H1 (cell line): ENCODE measurements around the gene ZNF106. TPM values are rescaled to one million over a fixed set of nuclear protein-coding genes. Genes with fewer than 3 reads are reported as not detected.

ENCODE experiments used
- CTCF ChIA-PET: fragments of 300-600 bp; sonication (Branson Sonifier 250); formaldehyde crosslinking; loops from one replicate; lab custom pipeline; 2021; ENCODE audit not compliant: partially characterized antibody; lab: Charles Lee
- POLR2A ChIA-PET: fragments of 300-600 bp; sonication (Branson Sonifier 250); formaldehyde crosslinking; loops from one replicate; lab custom pipeline; 2021; ENCODE audit warnings: inconsistent platforms; ENCODE audit not compliant: partially characterized antibody; lab: Charles Lee
- DNase-seq, 2 experiments: peaks; one replicate each; pipeline versions ENCODE4 v3.0.0 to v3.0.0-alpha.2; 2010 to 2022; ENCODE audit warnings: low spot score in 2 of 2, low read depth in 1 of 2, mixed read lengths in 1 of 2
- FAIRE-seq: peaks from 2 replicates; lab custom pipeline; 2011; peaks lifted over from hg19 to GRCh38; lab: Jason Lieb, UNC
- H2AFZ ChIP-seq: 2 replicates; pipeline ENCODE4 v1.8.1; 2012; ENCODE audit warnings: low read length, inconsistent platforms
- H2AK5ac ChIP-seq: 2 replicates; pipeline ENCODE4 v1.6.1; 2013; ENCODE audit warnings: low read depth, low read length
- H2BK120ac ChIP-seq: replicated peaks from 2 replicates; pipeline ENCODE3; 2013; ENCODE audit warnings: low read depth, low read length, inconsistent platforms
- H2BK12ac ChIP-seq: 2 replicates; pipeline ENCODE4 v1.6.1; 2013; ENCODE audit warnings: low read depth, low read length
- H2BK15ac ChIP-seq: 2 replicates; pipeline ENCODE4 v1.6.1; 2013; ENCODE audit warnings: low read length
- H2BK20ac ChIP-seq: 2 replicates; pipeline ENCODE4 v1.6.1; 2013; ENCODE audit warnings: low read length
- H2BK5ac ChIP-seq: 2 replicates; pipeline ENCODE4 v1.6.1; 2013; ENCODE audit warnings: low read depth, low read length
- H3K14ac ChIP-seq: 2 replicates; pipeline ENCODE4 v1.6.1; 2013; ENCODE audit warnings: inconsistent platforms; ENCODE audit not compliant: insufficient read length
- H3K18ac ChIP-seq: 2 replicates; pipeline ENCODE4 v1.6.1; 2013; ENCODE audit warnings: low read length; ENCODE audit errors: extremely low read depth
- H3K23ac ChIP-seq: 2 replicates; pipeline ENCODE4 v1.6.1; 2013; ENCODE audit warnings: inconsistent platforms; ENCODE audit not compliant: insufficient read length
- H3K23me2 ChIP-seq: 2 replicates; pipeline ENCODE4 v1.6.1; 2013; ENCODE audit warnings: low read depth, low read length
- H3K27ac ChIP-seq: 2 replicates; pipeline ENCODE4 v1.6.1; 2011; ENCODE audit warnings: low read depth, low read length, inconsistent platforms
- H3K27me3 ChIP-seq, 4 experiments: replicated peaks in 1 of 4; 1 replicate in 1 of 4; 2 replicates in 3 of 4; pipeline versions ENCODE4 v1.6.1 to v1.8.1; 2011 to 2013; ENCODE audit warnings: low read length in 3 of 4, mild to moderate bottlenecking in 3 of 4, inconsistent platforms in 2 of 4, mixed read lengths in 2 of 4, moderate library complexity in 1 of 4; ENCODE audit not compliant: control insufficient read depth in 3 of 4, insufficient read depth in 3 of 4; ENCODE audit errors: extremely low read depth in 1 of 4
- H3K36me3 ChIP-seq, 4 experiments: 2 replicates each; pipeline versions ENCODE4 v1.6.1 to v1.8.1; 2011 to 2013; ENCODE audit warnings: mild to moderate bottlenecking in 4 of 4, low read length in 3 of 4, moderate library complexity in 2 of 4, control low read depth in 1 of 4, inconsistent platforms in 1 of 4; ENCODE audit not compliant: insufficient read depth in 4 of 4, control insufficient read depth in 2 of 4
- H3K4ac ChIP-seq: replicated peaks from 2 replicates; pipeline ENCODE3; 2013; ENCODE audit warnings: low read length, low read depth, mixed read lengths, inconsistent platforms; ENCODE audit not compliant: insufficient read length
- H3K4me1 ChIP-seq, 4 experiments: replicated peaks in 1 of 4; 1 replicate in 1 of 4; 2 replicates in 3 of 4; pipeline versions ENCODE4 v1.6.1 to v1.8.1; 2011 to 2013; ENCODE audit warnings: low read length in 3 of 4, inconsistent platforms in 2 of 4, mixed read lengths in 1 of 4; ENCODE audit not compliant: insufficient read depth in 4 of 4, control insufficient read depth in 3 of 4
- H3K4me2 ChIP-seq, 2 experiments: 2 replicates each; pipeline versions ENCODE4 v1.6.1 to v1.8.1; 2011 to 2013; ENCODE audit warnings: low read depth in 2 of 2, low read length in 2 of 2, control low read depth in 1 of 2, inconsistent platforms in 1 of 2, mild to moderate bottlenecking in 1 of 2; ENCODE audit not compliant: insufficient read depth in 1 of 2
- H3K4me3 ChIP-seq, 4 experiments: fragments of 200-600, 300-600 bp in 1 of 4; sonication (generic), shearing (Covaris generic), sonication (Bioruptor Twin) in 1 of 4; 2 replicates each; pipeline versions ENCODE4 v1.5.1 to v1.8.1; 2011 to 2016; ENCODE audit warnings: low read length in 4 of 4, low read depth in 3 of 4, control low read depth in 2 of 4, inconsistent platforms in 2 of 4, mild to moderate bottlenecking in 2 of 4, mixed read lengths in 1 of 4, moderate library complexity in 1 of 4; ENCODE audit not compliant: insufficient read depth in 2 of 4; ENCODE audit errors: extremely low read depth in 1 of 4
- H3K56ac ChIP-seq: replicated peaks from 2 replicates; pipeline ENCODE3; 2013; ENCODE audit warnings: low read depth, mild to moderate bottlenecking, mixed read lengths, low read length, inconsistent platforms; ENCODE audit not compliant: insufficient read length
- H3K79me1 ChIP-seq: 2 replicates; pipeline ENCODE4 v1.6.1; 2013; ENCODE audit warnings: low read depth, low read length, control low read depth
- H3K79me2 ChIP-seq, 2 experiments: 2 replicates each; pipeline versions ENCODE4 v1.6.1 to v1.8.1; 2012 to 2013; ENCODE audit warnings: low read length in 2 of 2, mild to moderate bottlenecking in 2 of 2, inconsistent platforms in 1 of 2; ENCODE audit not compliant: insufficient read depth in 2 of 2, control insufficient read depth in 1 of 2
- H3K9ac ChIP-seq, 4 experiments: replicated peaks in 1 of 4; 1 replicate in 1 of 4; 2 replicates in 3 of 4; pipeline versions ENCODE4 v1.6.1 to v1.8.1; 2011 to 2013; ENCODE audit warnings: low read depth in 3 of 4, low read length in 3 of 4, control low read depth in 2 of 4, mild to moderate bottlenecking in 2 of 4, moderate library complexity in 2 of 4, inconsistent platforms in 1 of 4; ENCODE audit errors: extremely low read depth in 1 of 4
- H3K9me3 ChIP-seq, 2 experiments: 2 replicates each; pipeline versions ENCODE4 v1.6.1 to v1.8.1; 2012 to 2013; ENCODE audit warnings: mild to moderate bottlenecking in 2 of 2, moderate library complexity in 2 of 2, control low read depth in 1 of 2, inconsistent platforms in 1 of 2, low read depth in 1 of 2, low read length in 1 of 2, mixed read lengths in 1 of 2; ENCODE audit not compliant: insufficient read depth in 2 of 2
- H4K20me1 ChIP-seq, 2 experiments: replicated peaks in 1 of 2; 2 replicates each; pipeline versions ENCODE3 to v1.8.1; 2011 to 2013; ENCODE audit warnings: inconsistent platforms in 2 of 2, low read length in 2 of 2, mild to moderate bottlenecking in 1 of 2; ENCODE audit not compliant: insufficient read depth in 2 of 2, control insufficient read depth in 1 of 2
- H4K5ac ChIP-seq: 2 replicates; pipeline ENCODE4 v1.6.1; 2013; ENCODE audit warnings: low read length, low read depth, mixed read lengths, inconsistent platforms; ENCODE audit not compliant: insufficient read length
- H4K8ac ChIP-seq: 2 replicates; pipeline ENCODE4 v1.8.0; 2013; ENCODE audit warnings: mild to moderate bottlenecking, moderate library complexity, low read length, inconsistent platforms; ENCODE audit not compliant: insufficient read depth; ENCODE audit errors: extremely low read depth
- H4K91ac ChIP-seq: replicated peaks from 2 replicates; pipeline ENCODE3; 2013; ENCODE audit warnings: low read length, mixed read lengths, inconsistent platforms; ENCODE audit not compliant: insufficient read length
- NANOG ChIP-seq: IDR thresholded peaks from 2 replicates; pipeline ENCODE4 v1.6.1; 2011; ENCODE audit warnings: low read length, low read depth, mild to moderate bottlenecking, inconsistent platforms; ENCODE audit not compliant: insufficient read depth, poor library complexity, severe bottlenecking
- SP4 ChIP-seq: IDR thresholded peaks from 2 replicates; pipeline ENCODE4 v1.6.1; 2012; ENCODE audit warnings: low read length, inconsistent platforms
- WGBS, 2 experiments: shearing (Covaris generic) in 1 of 2; methylation state at CpG; one replicate each; pipeline versions ENCODE4 v1.1.6 to v1.1.7; 2013 to 2015; ENCODE audit warnings: low lambda C conversion rate in 2 of 2, mixed read lengths in 2 of 2, inconsistent platforms in 1 of 2, low coverage in 1 of 2, missing lambda C conversion rate in 1 of 2; ENCODE audit not compliant: insufficient replicate concordance in 2 of 2, insufficient coverage in 1 of 2, insufficient read length in 1 of 2; ENCODE audit errors: extremely low coverage in 1 of 2, missing lambda C conversion rate in 1 of 2; 5-methylcytosine and 5-hydroxymethylcytosine counted together
- polyA plus RNA-seq, 7 experiments: library from polyadenylated mRNA; depleted of rRNA in 3 of 7; stranded (reverse) in 5 of 7; unstranded in 2 of 7; fragments of >200 nt in 5 of 7; fragments of 200-250 nt in 2 of 7; gene quantifications; 1 replicate in 5 of 7; 2 replicates in 1 of 7; 4 replicates in 1 of 7; pipeline versions ENCODE4 v1.2.1 to v1.2.3, GENCODE V29; 2011 to 2013; ENCODE audit warnings: missing spikeins in 2 of 7, mixed read lengths in 2 of 7
- total RNA-seq: library from RNA; stranded (reverse); fragmentation: NEBNext Ultra II Directional; extraction: Animal tissue kit (Norgen Biotek cat#: 25700); gene quantifications from 2 replicates; pipeline ENCODE4 v1.2.1, GENCODE V29; 2021

The ZNF106 gene
- total and polyA plus RNA-seq, 2 of the 8 experiments (the other 6 are each of a cell fraction or from before 2014, with no cell fraction given) = 18.2 to 62.0 TPM

DNA sequence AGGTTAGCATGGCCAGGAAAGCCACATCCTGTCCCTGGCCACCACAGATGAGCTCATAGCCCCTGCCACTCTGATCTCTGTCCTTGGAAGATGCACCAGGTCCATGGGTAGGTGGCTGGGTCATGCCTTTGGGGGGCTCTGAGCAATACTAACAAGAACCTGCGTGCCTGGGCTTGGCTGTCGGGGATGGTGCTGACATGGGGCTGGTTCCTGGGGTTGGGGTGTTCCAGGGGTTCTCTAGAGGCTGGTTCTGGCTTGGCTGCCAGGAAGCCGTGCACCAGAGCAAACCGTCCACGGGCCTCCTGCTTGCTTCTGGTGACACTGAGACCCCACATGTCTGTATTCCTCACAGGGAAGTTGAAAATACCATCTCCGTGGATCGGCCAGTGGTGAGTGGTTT is 87.6 kb downstream of the ZNF106 start:
- no peak overlapping the region for H4K5ac ChIP-seq
- no peak overlapping the region for H2BK15ac ChIP-seq
- POLR2A ChIA-PET = no interaction called here
- H3K9me3 ChIP-seq = no peaks in the 10 kb centered on the region
- H2AK5ac ChIP-seq = no peak overlapping the region
- H3K27ac ChIP-seq = no peak overlapping the region
- no peaks in the 10 kb centered on the region for H3K27me3 ChIP-seq
- no peak overlapping the region for H3K14ac ChIP-seq
- no peak overlapping the region for H2AFZ ChIP-seq
- H2BK12ac ChIP-seq = no peak overlapping the region
- no peak overlapping the region for H3K23ac ChIP-seq
- no peak overlapping the region for H3K4ac ChIP-seq
- no peaks in the 10 kb centered on the region for H3K23me2 ChIP-seq
- no peak overlapping the region for H2BK5ac ChIP-seq
- H3K36me3 ChIP-seq = no peaks in the 10 kb centered on the region
- no peak overlapping the region for H3K56ac ChIP-seq
- no peak overlapping the region; the same call in 1 of the 2 replicates for H4K8ac ChIP-seq
- H3K4me1 ChIP-seq = no peaks in the 10 kb centered on the region; a peak in 1 of 7 replicates
- H3K9ac ChIP-seq = no peak overlapping the region
- no peak overlapping the region for H4K91ac ChIP-seq
- WGBS, 2 experiments = 89% methylated on average over 7 of the region's 7 CpGs; no CpG with 5 or more reads in 1 of the 2 experiments
- no peak overlapping the region for H2BK120ac ChIP-seq
- no peak overlapping the region for H3K4me3 ChIP-seq
- H3K79me2 ChIP-seq = no peaks in the 10 kb centered on the region
- H2BK20ac ChIP-seq = no peak overlapping the region
- no peak for FAIRE-seq
- H3K4me2 ChIP-seq = no peak overlapping the region
- no peak for DNase-seq
- CTCF ChIA-PET = interaction anchor here (1.3 kb wide), 1 partner anchor 18 kb away, joined by 5 read pairs; no protein-coding TSS in a partner anchor
- H4K20me1 ChIP-seq = no peaks in the 10 kb centered on the region
- no peak overlapping the region for H3K18ac ChIP-seq
- no peaks in the 10 kb centered on the region for H3K79me1 ChIP-seq
- TF ChIP-seq SP4 (no peak), NANOG (no peak)
